Stimulated activated CD8-positive, alpha-beta memory T cell treated with anti-CD3 and anti-CD28 coated beads, Interleukin-4, amount 100 ng/mL, for 24 hours (primary cell): ENCODE results near the gene ARHGAP8.
"Not testable (repeated sequence)": the region's sequence is repeated elsewhere in the genome, so short reads cannot be mapped to it uniquely, and the experiment has no call there.

ENCODE experiments used
- DNase-seq: peaks from one replicate; pipeline ENCODE4 v3.0.0-alpha.2; 2020; ENCODE audit warnings: low read depth

ARHGAP8 gene

GRCh38 chr22:44773082-44773481 is 20.7 kb downstream of the ARHGAP8 start:
- DNase-seq = no peak

GRCh38 chr22:44775862-44776261 is 23.5 kb downstream of the ARHGAP8 start:
- DNase-seq = no peak

- no peak for DNase-seq
Observed at GRCh38 chr22:44776605-44777363, 24.4 kb downstream of the ARHGAP8 start.

- DNase-seq = no peak
Observed at GRCh38 chr22:44777364-44777755, 25.0 kb downstream of the ARHGAP8 start.

- DNase-seq = no peak
Observed at GRCh38 chr22:44780876-44781449, 28.6 kb downstream of the ARHGAP8 start.

- no peak for DNase-seq
Observed at GRCh38 chr22:44782363-44782963, 30.1 kb downstream of the ARHGAP8 start.

- no peak for DNase-seq
Observed at GRCh38 chr22:44783091-44783490, 30.7 kb downstream of the ARHGAP8 start.

- DNase-seq = no peak
Observed at GRCh38 chr22:44783581-44783980, 31.2 kb downstream of the ARHGAP8 start.

GRCh38 chr22:44786136-44786535 is 33.8 kb downstream of the ARHGAP8 start:
- DNase-seq = no peak

GRCh38 chr22:44786610-44787009 is 34.2 kb downstream of the ARHGAP8 start:
- DNase-seq = no peak

GRCh38 chr22:44787832-44788231 is 35.5 kb downstream of the ARHGAP8 start:
- DNase-seq = no peak

GRCh38 chr22:44793106-44793505 is 40.7 kb downstream of the ARHGAP8 start:
- DNase-seq = no peak

GRCh38 chr22:44793506-44794172 is 41.3 kb downstream of the ARHGAP8 start:
- DNase-seq = no peak

GRCh38 chr22:44795701-44796630 is 43.6 kb downstream of the ARHGAP8 start:
- DNase-seq = no peak

GRCh38 chr22:44797181-44797725 is 44.9 kb downstream of the ARHGAP8 start:
- DNase-seq = no peak

- DNase-seq = no peak
Observed at GRCh38 chr22:44799077-44799945, 46.9 kb downstream of the ARHGAP8 start.

- not testable (repeated sequence) for DNase-seq
Observed at GRCh38 chr22:44799946-44800634, 47.7 kb downstream of the ARHGAP8 start.

GRCh38 chr22:44801476-44801875 is 49.1 kb downstream of the ARHGAP8 start:
- no peak for DNase-seq

- no peak for DNase-seq
Observed at GRCh38 chr22:44802071-44802700, 49.8 kb downstream of the ARHGAP8 start.
